ENCODE results near the gene ITGB5.

Gene ITGB5

DNA sequence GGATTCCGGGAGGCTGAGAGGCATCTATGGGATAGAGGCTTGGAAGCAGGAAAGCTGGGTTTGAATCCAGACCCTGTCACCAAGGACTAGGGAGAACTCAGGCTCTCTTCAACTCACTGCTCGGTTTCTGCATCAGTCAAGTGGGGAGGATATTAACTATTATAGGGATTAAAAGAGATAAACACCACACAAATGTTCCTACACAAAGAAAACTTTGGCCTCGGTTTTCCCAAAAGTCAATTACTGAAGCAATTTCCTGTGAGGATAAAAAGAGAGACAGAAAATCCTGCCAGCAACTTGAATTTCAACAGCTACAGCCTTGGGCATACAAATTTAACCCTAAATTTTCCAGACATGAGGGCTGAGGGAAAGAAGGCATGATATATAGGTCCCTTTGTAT, 36.0 kb downstream of the ITGB5 start:
- DNase-seq (ENCODE audit: extremely low read depth, low read depth), result no peak
- H3K4me3 ChIP-seq (replicated peaks; ENCODE audit: low read depth, low read length), result no peak overlapping the region
- TF ChIP-seq, protein P1, sequence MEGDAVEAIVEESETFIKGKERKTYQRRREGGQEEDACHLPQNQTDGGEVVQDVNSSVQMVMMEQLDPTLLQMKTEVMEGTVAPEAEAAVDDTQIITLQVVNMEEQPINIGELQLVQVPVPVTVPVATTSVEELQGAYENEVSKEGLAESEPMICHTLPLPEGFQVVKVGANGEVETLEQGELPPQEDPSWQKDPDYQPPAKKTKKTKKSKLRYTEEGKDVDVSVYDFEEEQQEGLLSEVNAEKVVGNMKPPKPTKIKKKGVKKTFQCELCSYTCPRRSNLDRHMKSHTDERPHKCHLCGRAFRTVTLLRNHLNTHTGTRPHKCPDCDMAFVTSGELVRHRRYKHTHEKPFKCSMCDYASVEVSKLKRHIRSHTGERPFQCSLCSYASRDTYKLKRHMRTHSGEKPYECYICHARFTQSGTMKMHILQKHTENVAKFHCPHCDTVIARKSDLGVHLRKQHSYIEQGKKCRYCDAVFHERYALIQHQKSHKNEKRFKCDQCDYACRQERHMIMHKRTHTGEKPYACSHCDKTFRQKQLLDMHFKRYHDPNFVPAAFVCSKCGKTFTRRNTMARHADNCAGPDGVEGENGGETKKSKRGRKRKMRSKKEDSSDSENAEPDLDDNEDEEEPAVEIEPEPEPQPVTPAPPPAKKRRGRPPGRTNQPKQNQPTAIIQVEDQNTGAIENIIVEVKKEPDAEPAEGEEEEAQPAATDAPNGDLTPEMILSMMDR (IDR thresholded peaks at IDR 0.05; ENCODE audit: low read depth, low read length, missing control alignments), result no peak

DNA sequence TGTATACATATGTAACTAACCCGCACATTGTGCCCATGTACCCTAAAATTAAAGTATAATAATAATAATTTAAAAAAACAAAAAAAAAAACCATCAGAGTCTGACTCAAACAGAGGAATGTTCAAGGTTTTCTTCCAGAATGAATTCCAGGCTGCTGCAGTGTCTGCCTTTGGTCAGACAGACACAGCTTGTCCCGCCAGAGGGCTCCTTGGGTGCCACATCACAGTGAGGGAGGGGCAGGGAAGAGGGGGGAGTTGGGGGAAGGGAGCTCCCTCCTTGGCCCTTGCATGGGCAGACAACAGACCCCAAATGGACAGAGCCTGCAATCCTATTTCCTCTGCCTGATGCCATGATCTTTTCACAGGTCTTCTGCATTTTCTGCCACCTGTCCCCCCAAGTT, 36.5 kb downstream of the ITGB5 start:
- H3K4me3 ChIP-seq (replicated peaks; ENCODE audit: low read depth, low read length), result no peak overlapping the region
- no peak for DNase-seq (ENCODE audit: extremely low read depth, low read depth)
- TF ChIP-seq, protein P1 (IDR thresholded peaks at IDR 0.05; ENCODE audit: low read depth, low read length, missing control alignments), result no peak

DNA sequence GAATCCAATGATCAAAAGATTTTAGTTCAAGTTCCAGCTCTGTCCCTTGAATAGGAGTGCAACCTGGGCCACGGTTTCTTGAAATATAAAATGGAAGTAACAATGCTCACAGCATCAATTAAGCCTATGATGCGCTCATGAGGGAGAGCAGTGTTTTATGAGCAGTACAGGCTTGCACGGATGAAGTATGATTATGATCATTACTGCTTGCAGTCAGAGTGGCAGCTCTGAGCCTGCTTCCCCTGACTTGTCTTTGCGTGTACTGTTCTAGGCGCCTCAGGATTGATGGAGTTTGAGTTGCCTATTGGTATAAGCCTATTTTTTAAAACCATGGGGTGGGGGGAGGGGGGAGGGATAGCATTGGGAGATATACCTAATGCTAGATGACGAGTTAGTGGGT, 37.0 kb downstream of the ITGB5 start:
- TF ChIP-seq, protein P1 (IDR thresholded peaks at IDR 0.05; ENCODE audit: low read depth, low read length, missing control alignments), result no peak
- no peak overlapping the region for H3K4me3 ChIP-seq (replicated peaks; ENCODE audit: low read depth, low read length)
- no peak for DNase-seq (ENCODE audit: extremely low read depth, low read depth)

DNA sequence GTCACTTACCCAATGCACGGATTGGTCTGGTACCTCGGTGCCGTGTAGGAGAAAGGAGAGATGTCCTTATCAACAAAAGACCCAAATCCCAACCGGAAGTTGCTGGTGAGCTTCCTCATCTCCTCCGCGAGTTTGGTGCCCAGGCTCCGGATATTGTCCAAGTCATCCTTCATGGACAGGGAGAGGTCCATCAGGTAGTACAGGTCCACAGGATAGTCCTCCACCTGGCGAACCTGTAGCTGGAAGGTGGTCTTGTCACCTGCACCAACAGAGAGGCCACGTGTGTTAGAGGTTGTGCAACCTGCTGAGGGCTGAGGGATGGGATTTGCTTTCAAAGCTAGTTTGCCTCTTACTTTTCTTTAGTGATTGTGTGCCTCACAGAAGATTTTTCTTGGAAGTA, 38.9 kb downstream of the ITGB5 start:
- no peak overlapping the region for H3K4me3 ChIP-seq (replicated peaks; ENCODE audit: low read depth, low read length)
- TF ChIP-seq, protein P1 (IDR thresholded peaks at IDR 0.05; ENCODE audit: low read depth, low read length, missing control alignments), result no peak
- DNase-seq (ENCODE audit: extremely low read depth, low read depth), result no peak

DNA sequence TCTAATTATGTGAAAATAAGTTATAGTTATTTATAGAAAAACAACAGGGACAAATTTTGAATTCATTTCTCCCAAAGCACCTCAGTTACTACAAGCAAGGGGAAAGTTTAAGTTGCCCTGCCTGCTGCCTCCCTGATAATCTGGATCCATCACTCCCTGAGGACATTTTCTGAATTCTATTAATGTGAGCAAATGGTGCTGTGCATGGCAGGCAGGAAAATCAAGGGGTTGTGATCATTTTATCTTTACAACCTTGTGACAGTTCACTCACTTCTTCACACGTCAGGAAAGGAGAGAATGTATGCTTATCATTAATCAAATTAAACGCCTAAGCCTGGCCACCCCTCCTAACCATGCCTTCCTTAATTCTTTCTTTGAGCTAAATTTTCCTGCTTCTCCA, 39.3 kb downstream of the ITGB5 start:
- no peak overlapping the region for H3K4me3 ChIP-seq (replicated peaks; ENCODE audit: low read depth, low read length)
- no peak for DNase-seq (ENCODE audit: extremely low read depth, low read depth)
- TF ChIP-seq, protein P1 (IDR thresholded peaks at IDR 0.05; ENCODE audit: low read depth, low read length, missing control alignments), result no peak

DNA sequence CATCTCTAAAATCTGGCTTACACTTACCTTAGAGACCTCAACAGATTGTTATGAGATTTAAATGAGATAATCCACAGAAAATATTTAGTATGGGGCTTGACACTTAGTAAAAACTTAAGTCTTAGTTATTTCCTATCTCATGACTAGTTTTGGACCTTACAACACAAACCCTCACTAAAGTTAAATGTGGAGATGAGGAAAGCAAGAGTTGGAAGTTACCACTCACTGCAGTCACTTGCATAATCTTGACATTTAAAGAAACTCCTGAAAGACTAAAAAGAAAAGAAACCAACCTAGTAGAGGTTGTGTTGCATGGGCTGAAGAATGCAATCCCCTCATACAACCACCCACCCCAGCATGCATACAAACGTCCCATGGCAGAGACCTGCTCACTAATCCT, 40.1 kb downstream of the ITGB5 start:
- H3K4me3 ChIP-seq (replicated peaks; ENCODE audit: low read depth, low read length), result no peak overlapping the region
- TF ChIP-seq, protein P1 (IDR thresholded peaks at IDR 0.05; ENCODE audit: low read depth, low read length, missing control alignments), result no peak
- no peak for DNase-seq (ENCODE audit: extremely low read depth, low read depth)

DNA sequence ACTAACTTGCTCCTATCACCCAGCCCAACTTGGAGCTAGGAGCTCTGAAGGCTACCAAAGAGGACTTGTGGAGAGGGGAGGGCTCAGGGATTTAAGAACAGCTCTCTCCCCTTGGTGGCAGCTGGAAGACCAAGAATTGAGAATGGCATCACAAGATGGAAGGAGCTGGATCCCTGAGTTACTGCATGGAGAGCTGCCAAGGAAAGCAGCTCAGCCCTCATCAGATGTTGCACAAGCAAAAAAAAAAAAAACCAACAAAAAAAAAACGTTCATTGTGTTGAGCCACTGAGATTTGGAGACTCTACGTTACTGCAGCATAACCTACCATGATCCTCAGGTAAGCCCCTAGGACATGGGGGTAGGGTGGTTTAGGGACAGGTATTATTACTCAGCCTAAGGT, 41.0 kb downstream of the ITGB5 start:
- DNase-seq (ENCODE audit: extremely low read depth, low read depth), result no peak
- TF ChIP-seq, protein P1 (IDR thresholded peaks at IDR 0.05; ENCODE audit: low read depth, low read length, missing control alignments), result no peak
- H3K4me3 ChIP-seq (replicated peaks; ENCODE audit: low read depth, low read length), result no peak overlapping the region
